HG03469 (cell line): Measurements from ENCODE around the gene RAD1.

Experiments used
- ATAC-seq: cut with Tn5 transposase; IDR thresholded peaks from one replicate; pipeline ENCODE4 v1.9.1; 2021; ENCODE audit warnings: mild to moderate bottlenecking, moderate library complexity, moderate number of reproducible peaks; ENCODE audit not compliant: unreplicated experiment

The RAD1 gene

DNA sequence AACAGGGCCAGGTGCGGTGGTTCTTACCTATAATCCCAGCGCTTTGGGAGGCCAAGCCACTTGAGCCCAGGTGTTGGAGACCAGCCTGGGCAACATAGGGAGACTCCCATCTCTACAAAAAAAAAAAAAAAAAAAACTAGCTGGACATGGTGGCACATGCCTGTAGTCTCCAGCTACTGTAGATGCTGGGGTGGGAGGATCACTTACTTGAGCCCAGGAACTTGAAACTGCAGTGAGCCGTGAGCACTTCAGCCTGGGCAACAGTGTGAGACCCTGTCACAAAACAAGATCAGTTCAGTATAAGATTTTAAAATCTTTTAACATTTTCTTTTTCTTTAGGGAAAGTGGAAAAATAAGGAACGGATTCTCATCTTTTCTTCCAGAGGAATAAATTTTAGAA is 2.7 kb upstream of the RAD1 start:
- ATAC-seq, result no peak

GRCh38 chr5:34916518-34916917 is 1.2 kb upstream of the RAD1 start:
- no peak for ATAC-seq

- no peak for ATAC-seq
Observed at GRCh38 chr5:34915856-34916192, 520 bp upstream of the RAD1 start.

- ATAC-seq, result no peak
Observed at GRCh38 chr5:34914671-34915138, 599 bp downstream of the RAD1 start.

- ATAC-seq, result no peak
Observed at GRCh38 chr5:34913072-34913471, 2.2 kb downstream of the RAD1 start.

- no peak for ATAC-seq
Observed at GRCh38 chr5:34905564-34905963, 9.7 kb downstream of the RAD1 start.

DNA sequence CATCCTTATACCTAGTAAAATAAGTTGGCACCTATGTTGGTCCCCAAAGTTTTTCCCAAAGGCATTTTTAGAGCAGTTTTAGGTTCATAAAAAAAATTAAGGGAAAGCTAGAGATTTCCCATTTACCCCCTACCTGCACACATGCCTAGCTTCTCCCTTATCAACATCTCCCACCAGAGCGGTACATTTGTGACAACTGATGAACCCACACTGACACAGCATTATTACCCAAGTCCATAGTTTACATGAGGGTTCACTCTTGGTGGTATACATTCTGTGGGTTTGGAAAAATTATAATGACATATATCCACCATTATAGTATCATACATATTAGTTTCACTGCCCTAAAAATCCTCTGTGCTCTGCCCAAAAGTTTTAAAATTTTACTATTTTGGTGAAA is 12.0 kb downstream of the RAD1 start:
- ATAC-seq, result no peak

- no peak for ATAC-seq
Observed at GRCh38 chr5:34900652-34901051, 14.7 kb downstream of the RAD1 start.

- ATAC-seq, result no peak
Observed at GRCh38 chr5:34899066-34899465, 16.2 kb downstream of the RAD1 start.

GRCh38 chr5:34898258-34898895 is 16.9 kb downstream of the RAD1 start:
- ATAC-seq, result peak; percentile 76

DNA sequence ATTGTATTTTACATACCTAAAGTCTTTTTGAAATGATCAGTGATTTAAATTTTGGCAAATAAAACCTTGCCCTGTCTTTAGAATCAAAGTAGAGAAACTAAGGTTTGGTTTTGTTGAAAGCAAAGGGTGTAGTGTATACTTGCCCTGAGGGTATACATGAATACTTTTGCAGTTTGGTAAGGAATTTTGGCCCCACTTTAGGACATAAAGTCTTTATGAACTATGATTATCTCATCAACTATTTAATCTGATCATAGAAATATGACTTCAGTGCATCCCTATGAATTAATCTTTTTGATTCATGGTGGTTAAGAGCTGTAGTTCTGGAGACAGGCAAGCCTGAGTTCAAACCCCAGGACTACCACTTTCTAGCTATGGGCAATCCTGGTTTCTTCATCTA is 17.7 kb downstream of the RAD1 start:
- ATAC-seq, result no peak

- ATAC-seq, result no peak
Observed at GRCh38 chr5:34895641-34896419, 19.5 kb downstream of the RAD1 start.

- ATAC-seq, result no peak
Observed at GRCh38 chr5:34894716-34895115, 20.6 kb downstream of the RAD1 start.

DNA sequence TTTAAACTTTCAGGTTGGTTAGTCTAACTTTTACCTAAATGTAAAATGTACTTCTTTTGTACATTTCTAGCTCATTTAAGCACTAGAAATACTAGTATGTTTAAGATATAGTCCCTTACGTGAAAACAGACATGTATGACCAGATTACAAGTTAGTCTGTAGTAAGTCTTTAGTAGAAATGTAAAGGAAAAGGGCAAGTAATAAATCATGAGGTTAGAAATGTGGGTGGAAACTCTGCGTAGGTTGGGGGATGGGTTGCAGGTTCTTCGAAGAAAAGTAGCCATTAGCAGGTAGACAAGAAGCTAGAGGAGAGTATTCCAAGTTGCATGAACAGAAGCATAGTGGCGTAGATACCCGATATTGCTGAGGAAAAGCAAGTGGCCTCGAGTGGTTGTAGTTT is 22.9 kb downstream of the RAD1 start:
- no peak for ATAC-seq

GRCh38 chr5:34891981-34892380 is 23.3 kb downstream of the RAD1 start:
- ATAC-seq, result no peak

- no peak for ATAC-seq
Observed at GRCh38 chr5:34889394-34889793, 25.9 kb downstream of the RAD1 start.

- ATAC-seq, result no peak
Observed at GRCh38 chr5:34886392-34887119, 28.7 kb downstream of the RAD1 start.

DNA sequence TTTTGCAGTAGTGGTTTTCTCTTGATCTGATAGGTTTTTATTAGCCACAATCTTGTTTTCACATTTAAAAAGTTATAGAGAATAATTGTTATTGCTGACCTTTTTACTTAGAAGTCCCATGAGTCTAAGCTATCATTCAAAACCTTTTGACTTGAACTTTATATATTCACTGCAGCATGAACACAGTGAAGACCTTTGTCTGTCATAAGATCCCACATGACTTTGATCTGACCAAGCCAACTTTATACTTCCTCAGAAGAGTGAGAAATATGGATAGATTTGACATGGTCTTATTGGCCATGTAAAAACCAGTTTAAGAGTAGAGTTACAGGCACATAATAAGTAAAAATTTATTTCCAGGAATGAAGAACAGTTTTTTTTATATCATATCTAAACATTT is 34.1 kb downstream of the RAD1 start:
- no peak for ATAC-seq

GRCh38 chr5:34876275-34876674 is 39.0 kb downstream of the RAD1 start:
- ATAC-seq, result no peak

- ATAC-seq, result no peak
Observed at GRCh38 chr5:34870382-34870781, 44.9 kb downstream of the RAD1 start.

GRCh38 chr5:34869256-34869655 is 46.0 kb downstream of the RAD1 start:
- no peak for ATAC-seq

DNA sequence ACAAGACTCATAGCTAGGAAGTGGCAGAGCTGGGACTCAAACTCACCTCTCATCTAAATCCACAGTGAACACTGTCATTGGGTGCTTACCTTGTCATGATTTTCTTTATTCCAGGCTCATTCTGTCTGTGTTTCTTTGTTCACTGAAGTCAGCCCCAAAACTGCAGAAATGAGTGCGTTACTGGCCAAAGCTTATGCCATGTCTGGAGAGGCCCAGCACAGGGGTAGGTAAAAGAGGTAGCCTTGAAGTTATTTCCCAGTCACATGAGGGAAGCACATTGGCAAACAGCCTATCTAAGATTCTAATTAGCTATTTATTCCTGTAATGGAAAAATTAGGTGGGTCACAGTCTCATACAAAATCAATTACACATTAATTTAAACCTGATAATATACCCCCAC is 46.5 kb downstream of the RAD1 start:
- no peak for ATAC-seq
